ENCODE results near the gene ANTXR1. TPM values are rescaled to one million over a fixed set of nuclear protein-coding genes. Genes with fewer than 3 reads are reported as not detected.

ANTXR1 gene
- total RNA-seq, 1 experiment from 2014 or later = 37.3 TPM

- no peak overlapping the region for H3K4me2 ChIP-seq (ENCODE audit: insufficient read depth, insufficient read length, low read length)
- no peaks in the 10 kb centered on the region for H3K9me3 ChIP-seq (ENCODE audit: control insufficient read depth, low read depth, low read length)
Measured at GRCh38 chr2:69221960-69222751, 209.2 kb downstream of the ANTXR1 start.

More at GRCh38 chr2:69221960-69222751, 209.2 kb downstream of the ANTXR1 start:
- H3T11ph ChIP-seq (ENCODE audit: low read length) = no peak overlapping the region
- H3K56ac ChIP-seq (ENCODE audit: insufficient read length, low read depth, low read length) = no peak overlapping the region
- peaks cover 0 to 2% (median 2%) of the 10 kb centered on the region in 3 experiments; a peak in 3 of 7 replicates for H3K36me3 Mint-ChIP-seq (ENCODE audit: insufficient read depth in 1 of 3, low read depth in 3 of 3)
- no peak overlapping the region for H2AFZ ChIP-seq (ENCODE audit: low read length)
- no peak overlapping the region for H4K5ac ChIP-seq (ENCODE audit: insufficient read length, low read depth, low read length)
- no peak for TF ChIP-seq CTCF (conservative IDR thresholded peaks at IDR 0.05)
- no peaks in the 10 kb centered on the region for H3K27me3 ChIP-seq (ENCODE audit: insufficient read depth, low read length)
- no peaks in the 10 kb centered on the region for H3K79me1 ChIP-seq (ENCODE audit: insufficient read depth, low read depth, low read length, poor library complexity, severe bottlenecking)
- H3K4me1 Mint-ChIP-seq = peaks cover 7 to 12% of the 10 kb centered on the region in 2 experiments
- no peaks in the 10 kb centered on the region for H3K79me2 ChIP-seq (ENCODE audit: insufficient read depth, low read length)
- H2BK12ac ChIP-seq (ENCODE audit: insufficient read length, low read depth, low read length) = no peak overlapping the region
- H4K91ac ChIP-seq (ENCODE audit: insufficient read length, low read depth, low read length) = no peak overlapping the region
- H3K27ac Mint-ChIP-seq = no peak overlapping the region
- no peak overlapping the region for H2BK20ac ChIP-seq (ENCODE audit: low read depth, low read length, poor library complexity, severe bottlenecking)
- no peak overlapping the region for H2BK5ac ChIP-seq (ENCODE audit: insufficient read length, low read length)
- H3K18ac ChIP-seq (ENCODE audit: insufficient read length, low read depth, low read length) = no peak overlapping the region
- no peak overlapping the region for H3K4me3 Mint-ChIP-seq
- H3K9ac ChIP-seq (ENCODE audit: extremely low read depth, insufficient read length, low read length) = no peak overlapping the region
- DNase-seq = no peak
- no peaks in the 10 kb centered on the region for H3K27me3 Mint-ChIP-seq (ENCODE audit: low read depth)
- no peaks in the 10 kb centered on the region for H3K9me3 Mint-ChIP-seq
- no peak overlapping the region for H2BK120ac ChIP-seq (ENCODE audit: low read depth, low read length, poor library complexity, severe bottlenecking)
- no peak overlapping the region for H2AK5ac ChIP-seq (ENCODE audit: insufficient read length, low read length)
- H3K4me1 ChIP-seq (ENCODE audit: insufficient read depth, low read length) = no peaks in the 10 kb centered on the region; the same call in 1 of the 2 replicates
- H2BK15ac ChIP-seq (ENCODE audit: low read depth, low read length) = no peak overlapping the region
- H3K4ac ChIP-seq (ENCODE audit: low read depth, low read length) = no peak overlapping the region
- H3K23me2 ChIP-seq (ENCODE audit: insufficient read length, low read depth, low read length, poor library complexity, severe bottlenecking) = no peaks in the 10 kb centered on the region
- no peak overlapping the region for H3K27ac ChIP-seq (ENCODE audit: insufficient read length, low read depth, low read length)
- WGBS (ENCODE audit: extremely low coverage, insufficient read length, low lambda C conversion rate) = no CpG with 5 or more reads among the region's 6 CpGs
- no peak overlapping the region for H4K8ac ChIP-seq (replicated peaks; ENCODE audit: insufficient read length, low read depth, low read length)
- no peaks in the 10 kb centered on the region for H4K20me1 ChIP-seq (ENCODE audit: control insufficient read depth, insufficient read depth, insufficient read length)
- H3K14ac ChIP-seq (ENCODE audit: insufficient read depth, low read length) = no peak overlapping the region
- no peak overlapping the region for H3K23ac ChIP-seq (ENCODE audit: insufficient read length, low read depth, low read length)
